Bladder microvascular endothelial cell (primary cell): ENCODE results near the gene JHY. TPM values are rescaled to one million over a fixed set of nuclear protein-coding genes. Genes with fewer than 3 reads are reported as not detected.

Source experiments
- total RNA-seq: library from RNA; depleted of rRNA; stranded (reverse); fragments of >200 nt; gene quantifications from 2 replicates; pipeline ENCODE4 v1.2.3, GENCODE V29; 2014

The JHY gene
- 0.63 and 0.81 TPM in 2 replicates for total RNA-seq

DNA sequence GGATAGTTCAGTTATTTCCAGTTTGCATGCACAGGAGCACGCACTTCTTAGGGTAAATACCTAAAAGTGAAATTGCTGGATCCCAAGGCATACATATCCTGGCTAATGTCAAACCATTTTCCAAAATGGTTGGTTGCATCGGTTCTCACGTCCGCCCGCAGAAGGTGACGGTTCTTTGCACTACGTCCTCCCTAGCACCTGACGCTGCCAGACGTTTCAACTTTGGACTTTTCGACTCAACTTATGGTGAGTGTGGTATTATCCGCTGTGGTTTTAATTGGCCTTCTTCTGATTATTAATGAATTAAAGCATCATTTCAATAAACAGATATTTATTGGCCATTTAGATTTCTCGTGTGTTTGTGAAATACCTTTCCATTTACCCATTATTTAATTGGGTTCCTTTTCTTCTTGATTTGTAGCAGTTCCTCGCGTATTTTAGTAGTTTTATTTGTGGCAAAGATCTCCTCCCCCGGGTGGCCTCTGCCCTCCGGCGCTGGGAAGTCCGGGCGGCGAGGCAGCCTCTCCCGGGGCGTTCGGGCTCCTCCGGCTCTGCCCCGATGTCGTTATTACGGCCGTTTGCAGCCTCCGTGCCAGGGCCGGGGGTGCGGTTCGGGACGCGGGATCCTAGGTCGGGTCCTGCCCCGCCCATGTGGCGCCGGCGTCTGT, at the start of gene JHY:
JHY (plus strand) TSS at position 571 of the 668 bp plus-strand sequence. CDS start 3,091 bp downstream, outside the sequence.

DNA sequence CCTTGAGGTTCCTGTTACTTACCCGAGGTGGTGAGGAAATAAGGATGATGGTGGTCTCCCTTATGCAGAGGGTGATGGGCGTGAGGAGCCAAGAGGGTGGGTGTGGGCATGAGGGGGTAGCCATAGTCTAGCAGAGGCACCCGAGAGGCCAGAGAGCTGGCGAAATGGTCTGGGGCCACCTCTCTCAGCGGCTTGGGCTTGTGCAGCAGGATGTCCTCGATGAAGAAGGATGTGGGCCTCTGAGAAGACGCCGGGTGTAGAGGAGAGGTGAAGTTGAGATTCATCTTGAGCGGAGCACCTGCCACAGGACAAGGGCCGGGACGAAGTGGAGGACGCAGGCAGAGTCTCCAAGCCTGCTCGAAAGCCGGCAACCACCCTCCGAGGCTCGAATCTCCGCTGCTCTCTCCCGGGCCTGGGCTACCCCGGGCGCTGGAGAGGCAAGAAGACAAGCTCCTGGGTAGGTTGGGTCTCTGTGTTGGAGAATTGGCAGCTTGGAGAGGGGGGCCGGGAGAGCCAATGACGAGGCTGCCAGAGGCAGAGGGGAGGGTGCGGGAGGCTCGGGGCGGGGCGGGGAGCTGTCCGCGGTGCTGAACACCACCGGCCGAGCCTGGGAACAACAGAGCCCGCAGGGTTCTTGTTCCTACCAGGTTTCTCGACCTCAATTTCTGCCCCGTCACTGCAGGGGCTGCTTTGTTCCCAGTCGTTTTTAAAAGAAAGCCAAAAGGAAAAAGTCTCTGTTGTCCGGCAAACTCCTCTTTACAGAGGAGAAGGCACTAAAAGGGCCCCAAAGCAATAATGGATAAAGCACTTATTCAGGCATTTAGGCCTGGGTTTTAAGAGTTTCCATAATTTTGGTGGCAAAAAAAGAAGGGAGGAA, 99.1 kb downstream of the JHY start, which contains the start of gene BSX:
BSX (minus strand) TSS at position 447 of the 877 bp plus-strand sequence; CDS start at position 284, 163 bp downstream.

Other genes starting within 250 kb of the JHY start
- 1.1 and 11.9 TPM in 2 replicates for gene UBASH3B, start 227.0 kb upstream of the JHY start, total RNA-seq
- gene CRTAM, start 44.3 kb upstream of the JHY start, total RNA-seq, result not detected in 2 replicates
- gene BSX, start 99.1 kb downstream of the JHY start, total RNA-seq, result not detected in 2 replicates
- 1,609 and 2,203 TPM in 2 replicates for gene HSPA8, start 179.4 kb downstream of the JHY start, total RNA-seq